Mesodermal cell (in vitro differentiated cells): ENCODE results near the gene PACC1.

Experiments
- H3K27ac ChIP-seq: 2 replicates; pipeline ENCODE4 v1.7.0; 2013; ENCODE audit warnings: mild to moderate bottlenecking, low read depth, low read length, moderate library complexity; ENCODE audit not compliant: severe bottlenecking
- H3K36me3 ChIP-seq: 2 replicates; pipeline ENCODE4 v1.7.1; 2013; ENCODE audit warnings: mild to moderate bottlenecking, low read length, moderate library complexity; ENCODE audit not compliant: control insufficient read depth, insufficient read depth
- H3K4me1 ChIP-seq: one replicate; pipeline ENCODE4 v1.7.1; 2013; ENCODE audit warnings: mild to moderate bottlenecking, low read length; ENCODE audit not compliant: insufficient read depth, control insufficient read depth, poor library complexity, severe bottlenecking
- H3K4me3 ChIP-seq: 2 replicates; pipeline ENCODE4 v1.7.0; 2013; ENCODE audit warnings: low read length, control low read depth, mild to moderate bottlenecking; ENCODE audit not compliant: insufficient read depth, poor library complexity, severe bottlenecking; ENCODE audit errors: extremely low read depth
- H3K9me3 ChIP-seq: 2 replicates; pipeline ENCODE4 v1.7.1; 2013; ENCODE audit warnings: mild to moderate bottlenecking, low read length, moderate library complexity; ENCODE audit not compliant: control insufficient read depth
- WGBS, 2 experiments: methylation state at CpG; one replicate each; pipeline ENCODE4 v1.1.5; 2013; ENCODE audit warnings: missing lambda C conversion rate in 2 of 2; ENCODE audit not compliant: insufficient coverage in 2 of 2; 5-methylcytosine and 5-hydroxymethylcytosine counted together

PACC1 gene

DNA sequence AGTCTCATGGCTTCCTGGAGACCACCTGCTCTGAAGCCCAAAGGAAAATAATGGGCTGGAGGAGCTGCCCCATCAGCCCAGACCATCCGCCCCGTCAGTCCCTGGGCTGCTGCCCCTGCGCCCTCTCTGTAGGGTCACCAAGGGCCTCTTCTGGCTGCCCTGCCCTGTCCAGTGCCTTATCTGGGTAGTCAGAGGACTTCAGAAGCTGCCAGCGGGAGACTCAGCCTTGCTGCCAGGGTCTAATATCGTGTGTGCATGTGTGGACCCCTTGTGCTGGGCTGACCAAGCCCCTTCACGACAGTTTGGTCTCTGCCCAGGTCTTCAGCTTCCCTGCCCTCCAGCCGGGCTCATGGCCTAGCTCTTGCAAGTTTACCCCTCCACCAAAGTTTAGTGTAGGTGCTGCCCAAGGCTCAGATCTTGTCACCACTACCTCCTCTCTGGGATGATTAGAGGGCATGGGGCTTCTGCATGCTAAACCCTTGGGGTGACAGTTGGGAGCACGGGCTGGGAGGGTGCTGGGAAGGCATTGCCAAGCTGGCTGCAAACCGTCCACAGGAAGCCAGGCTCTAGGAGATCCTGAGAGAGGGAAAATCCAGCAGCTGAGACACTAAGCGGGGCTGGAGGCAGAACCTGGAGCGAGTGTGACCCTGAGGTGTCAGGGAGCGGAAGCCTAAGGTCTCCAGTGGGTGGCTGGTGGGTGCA, 38.6 kb upstream of the PACC1 start:
- H3K27ac ChIP-seq, result no peak overlapping the region
- H3K36me3 ChIP-seq, result no peaks in the 10 kb centered on the region
- no peak overlapping the region for H3K4me3 ChIP-seq
- H3K4me1 ChIP-seq, result no peaks in the 10 kb centered on the region
- WGBS, 2 experiments, result 75 to 78% methylated on average over 9 to 12 of the region's 12 CpGs
- H3K9me3 ChIP-seq, result peaks cover 2% of the 10 kb centered on the region

DNA sequence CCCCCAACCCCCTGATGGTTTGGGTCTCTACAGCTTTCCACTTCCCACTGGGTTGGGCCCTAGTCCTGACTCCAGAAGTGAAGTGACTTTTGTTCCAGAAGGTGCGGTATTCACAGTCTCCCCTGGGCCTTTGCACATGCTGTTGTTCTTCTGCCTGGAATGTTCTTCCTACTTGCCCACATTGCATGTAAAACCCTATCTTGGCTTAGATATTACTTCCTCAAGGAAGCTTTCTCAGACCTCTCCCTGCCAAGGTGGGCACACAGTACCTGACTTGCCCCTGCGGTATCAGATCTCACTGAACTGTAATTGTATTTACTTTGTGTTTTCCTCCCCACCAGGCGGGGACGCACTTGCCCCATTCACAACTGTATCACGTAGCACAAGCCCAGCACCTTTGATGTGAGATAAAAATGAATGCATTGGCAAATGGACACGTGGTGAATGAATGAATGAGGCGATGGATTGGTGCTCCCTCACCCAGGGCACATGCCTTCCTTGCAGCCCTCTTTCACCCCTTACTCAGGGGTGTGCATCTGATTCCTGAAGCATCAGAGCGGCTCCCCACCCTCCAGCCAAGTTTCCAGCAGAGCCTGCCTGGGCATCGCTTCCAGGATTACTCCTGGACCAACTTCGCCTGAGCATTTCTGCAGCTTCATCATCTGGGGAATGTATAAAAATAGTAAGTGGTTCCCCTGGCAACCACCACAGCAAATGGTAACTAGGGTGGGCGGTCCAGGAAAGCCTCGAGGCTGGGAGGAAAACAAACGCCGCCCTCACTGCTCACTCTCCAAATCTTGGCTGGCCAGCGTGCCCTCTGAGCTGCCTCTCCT, 37.9 kb upstream of the PACC1 start:
- Histone ChIP-seq H3K4me3 (no peak overlapping the region), H3K9me3 (no peaks in the 10 kb centered on the region), H3K36me3 (no peaks in the 10 kb centered on the region), H3K27ac (no peak overlapping the region), H3K4me1 (no peaks in the 10 kb centered on the region)
- WGBS, 2 experiments, result 74 to 81% methylated on average over 9 to 13 of the region's 15 CpGs

DNA sequence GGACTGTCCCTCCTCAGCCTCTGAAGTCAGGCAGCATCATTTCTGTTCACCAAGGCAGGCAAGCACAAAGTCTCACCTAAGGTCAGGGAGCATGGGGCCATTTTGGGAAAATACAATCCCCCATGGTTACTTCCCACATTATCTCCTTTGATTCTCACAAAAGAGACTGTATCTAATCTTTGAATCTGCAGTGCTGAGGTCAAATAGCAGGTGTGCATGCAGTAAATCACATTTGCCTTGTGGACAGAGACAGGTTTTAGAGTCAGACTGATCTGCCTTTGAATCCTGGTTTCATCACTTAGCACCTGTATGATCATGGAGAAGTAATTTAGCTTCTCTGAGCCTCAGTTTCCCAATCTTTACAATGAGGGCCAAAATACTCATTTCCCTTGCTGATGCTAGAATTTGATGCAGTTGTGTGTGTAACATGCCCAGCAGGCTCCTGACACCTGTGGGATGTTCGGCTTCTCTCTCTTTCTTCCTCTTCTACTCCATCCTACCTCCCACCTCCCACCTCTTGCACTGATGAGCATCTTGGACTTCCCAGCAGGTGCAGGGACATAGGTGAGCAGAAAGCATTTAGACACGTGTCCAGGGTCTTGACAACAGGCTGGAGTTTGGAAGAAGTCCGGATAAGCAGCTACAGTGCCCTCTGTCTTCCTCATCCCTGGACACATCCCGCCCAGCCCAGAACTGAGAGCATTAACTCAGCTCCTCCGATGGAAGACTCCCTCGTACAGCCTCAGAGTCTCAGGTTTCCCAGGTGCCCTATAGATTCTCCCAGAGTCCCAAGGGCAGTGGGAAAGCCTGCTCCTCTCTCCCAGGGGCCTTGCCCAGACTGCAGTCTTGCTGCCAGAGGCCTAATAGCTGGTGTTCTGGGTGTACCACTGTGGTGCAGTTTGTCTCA, 37.0 kb upstream of the PACC1 start:
- Histone ChIP-seq H3K27ac (no peak overlapping the region), H3K4me1 (no peaks in the 10 kb centered on the region), H3K4me3 (no peak overlapping the region), H3K36me3 (no peaks in the 10 kb centered on the region), H3K9me3 (no peaks in the 10 kb centered on the region)
- WGBS, 2 experiments, result 81 to 92% methylated on average over 5 to 6 of the region's 6 CpGs

DNA sequence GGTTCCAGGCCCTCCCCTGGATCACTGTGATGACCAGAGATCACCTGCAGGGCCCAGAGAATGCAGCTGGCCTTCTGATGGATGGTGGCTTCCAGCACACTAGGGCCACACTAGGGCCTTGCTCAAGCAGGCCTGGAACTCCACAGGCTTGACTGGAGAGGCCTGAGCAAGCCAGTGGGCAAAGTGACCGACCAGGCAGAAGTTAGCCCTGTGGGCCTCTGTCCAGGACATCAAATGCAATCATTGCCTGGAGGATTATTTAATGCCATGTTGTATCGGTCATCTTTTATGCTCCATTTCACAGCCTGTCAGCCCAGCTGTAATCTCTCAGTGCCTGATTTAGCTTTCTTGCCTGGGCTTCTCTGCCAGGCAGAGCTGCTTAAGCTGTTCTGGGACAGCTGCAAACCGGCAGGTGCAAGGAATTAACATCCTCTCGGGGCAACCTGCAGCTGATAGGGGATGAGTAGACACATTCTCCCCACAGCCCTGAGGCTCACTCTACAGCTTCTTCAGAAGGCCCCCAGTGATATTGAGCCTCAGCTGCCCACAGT, 35.7 kb upstream of the PACC1 start:
- WGBS, 2 experiments, result 79 to 89% methylated on average over 4 of the region's 4 CpGs
- no peaks in the 10 kb centered on the region for H3K9me3 ChIP-seq
- H3K27ac ChIP-seq, result no peak overlapping the region
- H3K4me1 ChIP-seq, result no peaks in the 10 kb centered on the region
- H3K4me3 ChIP-seq, result no peak overlapping the region
- no peaks in the 10 kb centered on the region for H3K36me3 ChIP-seq

DNA sequence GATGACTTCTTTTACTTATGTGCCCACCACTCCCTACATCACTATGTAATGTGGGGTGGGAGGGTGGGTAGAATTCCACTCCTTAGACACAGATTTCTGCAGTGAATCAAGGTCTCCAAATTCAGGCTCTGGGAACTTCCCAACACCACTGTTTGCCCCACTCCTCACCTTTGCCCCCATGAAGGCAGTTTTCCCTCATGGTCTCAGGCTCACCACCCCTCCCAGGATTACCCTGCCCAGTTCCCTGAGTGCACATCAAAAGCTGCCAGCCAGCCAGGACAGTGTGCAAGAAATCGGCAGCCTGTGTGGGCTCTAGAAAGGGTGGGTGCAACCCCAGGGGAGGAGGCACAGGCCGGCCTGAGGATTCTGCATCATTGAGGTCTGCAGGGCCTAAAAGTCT, 32.8 kb upstream of the PACC1 start:
- Histone ChIP-seq H3K9me3 (no peaks in the 10 kb centered on the region), H3K4me1 (no peaks in the 10 kb centered on the region)

DNA sequence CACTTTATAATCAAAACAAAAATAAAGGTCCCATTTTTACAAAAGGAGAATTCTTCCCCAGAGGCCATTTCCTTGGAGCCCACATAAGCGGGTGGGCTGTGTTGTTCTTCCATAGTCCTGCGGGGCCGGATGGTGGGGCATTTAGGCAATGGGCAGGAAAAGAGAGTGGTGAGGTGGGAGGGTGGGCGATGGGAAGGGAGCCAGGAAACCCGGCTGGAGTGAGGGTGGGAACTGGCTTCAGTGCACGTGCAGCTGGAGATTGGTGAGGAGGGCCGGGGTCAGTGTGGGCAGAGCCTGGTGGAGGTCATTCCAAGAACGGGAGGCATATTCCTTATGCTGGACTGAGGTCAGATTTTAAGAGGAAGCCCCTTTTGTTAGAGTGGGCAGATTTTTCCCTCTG, 31.6 kb upstream of the PACC1 start:
- Histone ChIP-seq H3K9me3 (no peaks in the 10 kb centered on the region), H3K27ac (no peak overlapping the region), H3K4me3 (no peak overlapping the region), H3K36me3 (peaks cover 3% of the 10 kb centered on the region), H3K4me1 (no peaks in the 10 kb centered on the region)
- 92 to 96% methylated on average over 6 to 8 of the region's 8 CpGs for WGBS, 2 experiments

More for the DNA sequence above, 32.8 kb upstream of the PACC1 start:
- no peak overlapping the region for H3K27ac ChIP-seq
- WGBS, 2 experiments, result 80 to 95% methylated on average over 2 of the region's 2 CpGs
- H3K36me3 ChIP-seq, result peaks cover 3% of the 10 kb centered on the region
- no peak overlapping the region for H3K4me3 ChIP-seq

DNA sequence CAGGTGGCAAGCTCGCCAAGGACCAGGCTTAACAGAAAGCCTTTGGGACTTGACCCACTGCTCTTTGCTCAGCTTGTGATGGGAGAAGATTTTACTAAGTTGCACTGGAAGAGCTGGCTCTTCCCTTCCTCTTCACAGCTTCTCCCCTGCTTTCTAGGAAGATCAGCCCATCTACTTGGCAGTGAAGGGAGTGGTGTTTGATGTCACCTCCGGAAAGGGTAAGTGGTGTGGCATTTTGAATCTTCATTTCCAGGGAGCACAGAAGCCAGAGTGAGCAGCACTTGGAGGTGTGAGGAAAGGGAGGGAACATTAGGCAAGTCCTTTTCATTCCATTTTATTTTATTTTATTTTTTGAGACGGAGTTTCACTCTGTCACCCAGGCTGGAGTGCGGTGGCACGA, 27.7 kb upstream of the PACC1 start:
- H3K4me3 ChIP-seq, result no peak overlapping the region
- H3K9me3 ChIP-seq, result no peaks in the 10 kb centered on the region
- peaks cover 3% of the 10 kb centered on the region for H3K36me3 ChIP-seq

DNA sequence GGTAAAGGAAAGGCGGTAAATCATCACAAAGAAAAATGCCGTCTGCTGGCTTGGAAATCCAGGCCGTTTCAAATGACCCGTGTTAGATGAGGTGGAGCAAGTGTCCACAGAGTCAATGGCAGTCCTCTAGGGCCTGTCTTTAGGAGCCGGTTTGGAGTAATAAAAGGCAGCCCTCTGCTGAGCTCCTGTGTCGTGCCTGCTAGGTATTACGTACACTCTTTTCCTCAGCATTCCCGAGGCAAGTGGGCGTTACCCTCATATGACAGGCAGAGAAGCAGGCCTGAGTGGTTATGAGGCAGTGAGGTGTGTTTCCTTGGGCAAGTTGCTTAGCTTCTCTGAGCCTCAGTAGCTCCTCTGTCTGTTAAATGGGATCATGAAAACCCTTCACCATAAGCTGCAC, 25.7 kb upstream of the PACC1 start:
- Histone ChIP-seq H3K4me1 (no peaks in the 10 kb centered on the region), H3K4me3 (no peak overlapping the region), H3K36me3 (peaks cover 3% of the 10 kb centered on the region), H3K27ac (no peak overlapping the region), H3K9me3 (no peaks in the 10 kb centered on the region)
- WGBS, 2 experiments, result 69 to 73% methylated on average over 5 to 6 of the region's 9 CpGs

More for the DNA sequence above, 27.7 kb upstream of the PACC1 start:
- H3K4me1 ChIP-seq, result no peaks in the 10 kb centered on the region
- whole genome bisulfite sequencing, 2 experiments, result 97 to 100% methylated on average over 4 of the region's 5 CpGs
- no peak overlapping the region for H3K27ac ChIP-seq

DNA sequence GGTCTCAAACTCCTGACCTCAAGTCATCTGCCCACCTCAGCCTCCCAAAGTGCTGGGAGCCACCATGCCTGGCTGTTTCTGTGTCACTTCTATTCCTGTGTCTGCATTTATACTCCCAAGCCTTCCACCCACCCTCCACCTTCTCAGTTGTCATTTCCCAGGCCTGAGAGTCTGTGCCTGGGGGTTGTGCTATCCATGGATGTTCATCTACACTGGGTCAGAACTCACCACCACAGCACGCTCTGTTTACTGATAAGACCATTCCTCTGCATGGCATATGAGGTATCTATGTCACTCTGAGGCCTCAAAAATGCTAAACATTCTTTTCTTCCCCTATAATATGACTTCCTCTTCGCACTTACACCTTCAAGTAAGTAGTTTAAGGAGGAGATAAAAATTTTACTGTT, 24.1 kb upstream of the PACC1 start:
- Histone ChIP-seq H3K27ac (no peak overlapping the region), H3K36me3 (no peaks in the 10 kb centered on the region), H3K4me1 (no peaks in the 10 kb centered on the region), H3K4me3 (no peak overlapping the region), H3K9me3 (no peaks in the 10 kb centered on the region)
- WGBS, 2 experiments, result 86% methylated on average over 1 of the region's 2 CpGs; no CpG with 5 or more reads in 1 of the 2 experiments

DNA sequence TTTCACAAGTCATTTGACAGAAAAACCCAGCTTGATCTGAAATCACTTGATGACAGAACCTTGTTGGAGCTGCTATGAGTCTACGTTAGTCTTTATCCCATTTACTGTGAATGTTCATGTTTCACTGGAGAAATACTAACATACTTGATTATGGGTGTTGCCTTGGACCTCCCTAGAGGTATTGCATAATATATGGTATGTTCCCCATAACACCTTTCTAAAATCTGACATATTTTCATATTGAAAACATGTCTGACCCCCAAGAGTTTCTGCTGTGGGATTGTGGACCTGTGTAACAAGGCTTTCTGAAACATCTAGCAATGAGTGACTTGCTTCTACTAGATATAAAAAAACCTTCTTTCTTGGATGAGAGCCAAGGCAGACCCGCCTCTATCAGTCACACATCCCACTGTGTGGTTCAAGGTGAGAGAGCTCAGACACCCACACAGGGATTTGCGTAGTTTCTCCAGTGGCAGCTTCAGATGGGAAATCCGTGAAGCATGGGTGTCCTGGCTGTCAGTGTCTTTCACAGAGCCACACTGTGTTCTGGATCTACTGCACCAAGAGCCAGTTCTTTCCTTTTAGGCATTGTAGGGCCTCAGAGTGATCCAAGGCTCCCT, 22.6 kb upstream of the PACC1 start:
- 100% methylated on average over 2 to 3 of the region's 4 CpGs for WGBS, 2 experiments

More for the DNA sequence above, 22.6 kb upstream of the PACC1 start:
- Histone ChIP-seq H3K27ac (no peak overlapping the region), H3K4me3 (no peak overlapping the region), H3K9me3 (no peaks in the 10 kb centered on the region), H3K36me3 (no peaks in the 10 kb centered on the region), H3K4me1 (no peaks in the 10 kb centered on the region)
